Kidney capillary endothelial cell (primary cell): ENCODE results near the gene ACTN1.

ENCODE experiments used
- DNase-seq: peaks from one replicate; pipeline ENCODE4 v3.0.0-alpha.2; 2018; ENCODE audit warnings: low spot score

The ACTN1 gene

DNA sequence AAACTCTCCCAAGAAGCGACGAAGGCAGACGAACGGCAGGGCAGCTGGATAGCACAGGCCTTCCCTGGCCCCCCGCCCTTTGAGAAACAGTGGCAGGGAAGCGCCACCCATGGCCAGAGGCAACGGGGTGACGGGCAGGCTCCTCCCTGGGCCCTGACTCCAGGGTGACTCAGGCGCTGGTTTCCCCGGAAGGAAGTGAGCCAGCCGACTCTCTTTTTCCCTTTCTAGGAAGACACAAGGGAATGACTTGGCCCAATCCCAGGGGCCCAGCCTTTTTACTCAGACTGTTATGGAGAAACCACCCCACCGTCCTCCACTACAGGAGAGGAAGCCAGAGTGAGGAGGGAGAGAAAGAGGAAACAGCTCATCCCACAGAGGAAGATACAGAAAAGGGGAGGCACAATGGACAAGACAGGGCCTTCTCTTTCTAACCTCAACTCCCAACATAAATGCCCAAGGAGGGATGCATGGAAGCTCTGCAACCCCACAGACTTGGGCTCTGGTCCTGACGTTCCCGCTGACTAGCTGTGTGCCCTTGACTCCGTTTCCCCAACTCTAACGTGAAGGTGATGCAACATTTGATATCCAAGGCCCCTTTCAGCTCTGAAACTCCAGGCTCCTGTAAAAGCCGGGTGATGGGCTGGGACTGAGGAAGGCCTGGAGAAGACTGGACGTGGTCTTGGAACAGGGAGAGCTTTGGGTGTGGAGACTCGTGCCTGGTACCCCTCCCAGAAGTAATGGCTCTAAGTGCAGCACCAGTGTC is 27.9 kb downstream of the ACTN1 start:
- DNase-seq: peak; percentile 80

DNA sequence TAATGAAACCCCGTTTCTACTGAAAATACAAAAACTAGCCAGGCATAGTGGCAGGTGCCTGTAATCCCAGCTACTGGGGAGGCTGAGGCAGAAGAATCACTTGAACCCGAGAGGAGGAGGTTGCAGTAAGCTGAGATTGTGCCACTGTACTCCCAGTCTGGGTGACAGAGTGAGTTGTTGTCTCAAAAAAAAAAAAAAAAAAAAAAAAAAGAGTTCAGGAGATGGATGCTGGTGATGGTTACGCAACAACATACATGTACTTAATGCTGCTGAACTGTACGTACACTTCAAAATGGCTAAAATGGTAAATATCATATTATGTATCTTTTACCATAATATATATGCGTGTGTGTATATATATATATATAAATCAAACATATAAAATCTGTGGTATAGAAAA is 29.0 kb downstream of the ACTN1 start:
- no peak for DNase-seq

DNA sequence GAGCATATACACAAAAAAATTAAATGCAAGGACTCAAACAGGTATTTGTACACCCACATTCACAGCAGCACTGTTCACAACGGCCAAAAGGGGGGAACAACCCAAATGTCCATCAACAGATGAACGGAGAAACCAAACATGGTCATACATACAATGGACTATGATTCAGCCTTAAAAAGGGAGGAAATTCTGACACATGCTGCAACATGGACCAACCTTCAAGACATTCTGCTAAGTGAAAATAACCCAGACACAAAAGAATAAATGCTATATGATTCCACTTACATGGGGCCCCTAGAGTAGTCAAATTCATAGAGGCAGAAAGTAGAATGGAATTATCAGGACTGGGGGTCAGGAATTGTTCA is 29.5 kb downstream of the ACTN1 start:
- peak; percentile 61 for DNase-seq

DNA sequence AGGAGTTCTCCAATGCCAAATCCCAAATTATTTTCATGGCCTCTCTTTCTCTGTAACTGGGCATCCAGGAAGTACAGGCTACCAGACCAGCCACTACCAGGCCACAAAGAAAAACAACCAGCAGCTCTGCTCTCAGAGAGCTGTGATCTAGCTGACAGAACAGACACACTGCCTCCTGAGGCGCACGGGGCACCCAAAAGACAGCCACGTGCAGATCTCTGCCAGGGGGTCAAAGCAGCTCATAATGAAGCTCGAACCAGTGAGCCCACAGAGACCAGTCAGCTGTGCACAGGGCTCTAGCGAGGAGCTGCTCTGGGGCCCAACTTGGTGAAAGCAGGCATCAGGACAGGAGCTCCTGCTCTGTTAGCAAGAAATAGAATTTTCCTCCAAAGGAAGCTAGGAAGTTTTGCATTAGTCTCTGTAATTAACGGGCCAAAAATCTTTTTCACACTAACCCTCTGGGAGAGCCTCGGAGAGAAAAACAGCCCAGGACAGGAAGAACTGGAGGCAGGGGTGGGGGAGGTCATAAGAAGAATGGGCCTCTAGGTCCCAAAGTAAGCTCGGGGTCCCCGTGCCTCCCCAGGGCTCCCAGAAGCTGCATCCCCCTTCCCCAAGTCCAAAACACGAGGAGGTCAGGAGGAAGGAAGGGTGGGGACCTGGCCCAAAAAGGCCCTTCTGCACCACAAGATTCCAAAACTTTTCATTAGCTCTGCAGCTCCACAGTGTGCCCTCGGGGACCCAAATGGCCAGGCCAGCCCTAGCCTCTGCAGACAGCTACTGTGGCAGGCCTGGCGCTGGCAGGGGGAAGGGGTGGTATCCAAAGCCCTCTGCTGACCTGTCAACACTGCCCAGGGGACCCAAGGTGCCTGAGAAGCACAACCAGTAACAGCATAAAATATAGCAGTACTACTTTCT is 30.2 kb downstream of the ACTN1 start:
- DNase-seq: no peak

DNA sequence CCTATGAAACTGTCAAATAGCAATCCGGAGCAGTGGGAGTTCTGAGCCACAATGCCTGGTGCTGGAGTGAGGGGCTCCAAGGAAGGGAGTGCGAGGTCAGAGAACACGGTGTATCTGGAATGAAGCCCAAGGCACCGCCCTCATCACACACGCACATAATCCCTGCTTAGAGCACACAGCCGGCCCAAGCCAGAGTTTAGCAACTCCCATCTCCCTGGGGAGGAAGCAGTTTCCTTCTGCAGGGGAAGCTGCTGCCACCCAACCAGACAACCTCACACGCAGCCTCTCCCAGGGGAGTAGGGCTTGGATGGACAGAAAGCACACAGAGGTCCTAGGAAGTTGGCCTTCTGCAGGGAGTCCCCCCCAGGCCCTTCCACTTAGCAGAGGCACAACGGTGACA is 31.3 kb downstream of the ACTN1 start:
- DNase-seq: peak; percentile 58

DNA sequence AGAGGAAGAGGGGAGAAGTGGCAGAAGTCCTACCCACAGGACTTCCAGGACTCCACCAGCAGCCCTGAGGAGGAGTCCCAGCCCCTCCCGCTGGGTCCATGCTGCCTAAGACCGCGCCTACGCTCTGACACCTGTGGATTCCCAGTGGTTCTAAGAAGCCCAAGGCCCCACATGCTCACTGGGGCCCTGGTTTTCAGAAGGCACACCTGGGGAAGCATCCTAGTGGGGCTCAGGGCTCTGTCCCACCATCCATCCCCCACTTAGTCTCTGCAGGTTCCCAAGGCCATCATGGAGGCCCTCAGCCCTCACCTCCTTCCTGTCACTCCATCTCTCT is 32.6 kb downstream of the ACTN1 start:
- no peak for DNase-seq

DNA sequence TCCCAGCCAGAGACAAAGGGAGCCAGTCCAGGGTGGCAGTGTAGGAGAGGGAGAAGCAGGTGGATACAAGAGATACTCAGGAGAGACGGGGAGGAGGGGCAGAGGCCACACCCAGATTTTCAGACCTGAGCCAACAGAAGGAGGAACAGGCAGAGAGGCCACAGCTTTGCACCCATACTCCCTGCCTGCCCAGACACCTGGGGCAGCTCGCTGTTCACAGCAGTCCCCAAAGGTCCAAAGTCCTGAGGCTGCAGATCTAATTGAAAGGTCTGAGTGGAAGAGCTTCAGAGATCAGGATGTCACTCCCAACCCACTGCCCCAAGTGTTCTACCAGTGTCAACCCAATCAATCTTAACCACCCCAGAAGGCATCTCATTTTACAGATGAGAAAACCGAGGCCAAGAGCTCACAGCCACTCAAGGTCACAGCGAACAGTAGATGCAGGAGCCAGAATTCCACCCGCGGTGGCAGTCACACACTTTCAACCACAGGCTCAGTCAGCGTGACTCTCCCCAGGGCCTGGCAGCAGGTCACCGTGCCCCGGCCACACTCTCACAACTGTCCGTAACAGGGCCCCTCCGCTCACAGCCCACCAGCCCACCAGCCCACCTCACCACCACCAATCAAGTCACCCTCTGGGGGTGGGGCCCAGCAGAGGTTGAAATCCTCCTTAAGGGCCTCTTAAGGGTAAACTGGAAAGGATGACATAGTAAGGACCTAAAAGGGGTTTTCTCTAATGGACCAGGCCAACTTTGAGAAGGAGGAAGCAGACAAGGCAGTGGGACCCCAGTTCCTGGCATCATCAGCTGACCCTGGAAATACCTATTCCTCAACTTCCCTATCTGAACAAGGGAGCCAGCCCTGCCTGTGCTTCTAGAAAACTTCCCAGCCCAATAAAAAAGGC is 33.3 kb downstream of the ACTN1 start:
- DNase-seq: no peak

DNA sequence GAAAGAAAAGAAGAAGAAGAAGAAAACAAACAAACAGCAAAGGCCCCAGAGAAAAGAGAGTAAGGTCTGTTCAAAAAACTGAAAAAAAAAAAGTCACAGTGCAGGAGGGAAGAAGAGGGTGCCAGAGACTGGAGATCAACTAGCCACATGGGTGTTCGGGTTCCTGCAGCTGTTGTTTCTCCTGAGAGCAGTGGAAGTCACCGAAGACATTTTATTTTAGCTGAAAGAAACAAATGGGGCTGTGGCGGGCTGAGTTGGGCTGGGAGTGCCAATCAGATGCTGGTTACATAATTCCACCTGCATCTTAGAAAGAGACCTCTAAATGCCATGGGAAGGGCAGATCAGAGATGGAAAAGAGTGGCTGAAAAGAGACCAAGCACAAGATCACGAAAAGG is 33.9 kb downstream of the ACTN1 start:
- DNase-seq: no peak

DNA sequence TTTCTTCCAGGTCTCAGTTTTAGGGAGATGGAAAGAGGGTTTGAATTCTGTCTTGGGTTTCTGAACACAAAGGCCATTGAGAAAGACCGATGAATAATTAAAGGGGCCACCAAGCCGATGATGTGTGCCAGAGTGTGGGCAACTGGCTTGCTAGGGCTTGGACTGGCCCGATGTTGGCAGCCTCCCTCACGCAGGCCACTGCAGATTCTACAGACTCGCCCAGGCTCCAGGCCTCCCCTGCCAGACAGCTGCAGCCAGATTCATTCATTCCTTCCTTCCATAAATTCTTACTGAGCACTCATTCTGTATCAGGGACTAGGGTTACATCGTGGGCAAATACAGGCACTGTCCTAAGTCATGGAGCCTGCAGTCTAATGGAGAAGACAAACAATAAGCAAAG is 34.9 kb downstream of the ACTN1 start:
- no peak for DNase-seq

DNA sequence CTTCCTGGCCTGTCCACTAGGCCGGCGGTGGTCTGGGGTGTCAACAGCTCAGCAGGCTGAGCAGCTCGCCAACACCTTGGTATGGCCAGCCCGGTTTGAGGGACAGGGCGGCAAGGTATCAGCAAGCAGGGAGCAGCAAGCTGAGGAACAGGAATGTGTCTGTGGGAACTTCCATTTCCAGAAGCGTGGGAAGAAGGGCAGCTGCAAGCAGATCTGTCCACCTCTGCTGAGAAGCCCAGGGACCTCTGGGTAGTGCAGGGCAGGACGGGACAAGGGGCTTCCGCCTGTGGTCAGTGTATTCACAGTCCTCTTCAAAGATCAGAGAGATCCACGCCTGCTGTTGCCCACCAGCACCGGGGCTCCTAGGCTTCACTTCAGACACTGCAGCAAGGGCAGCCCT is 36.0 kb downstream of the ACTN1 start:
- DNase-seq: no peak

DNA sequence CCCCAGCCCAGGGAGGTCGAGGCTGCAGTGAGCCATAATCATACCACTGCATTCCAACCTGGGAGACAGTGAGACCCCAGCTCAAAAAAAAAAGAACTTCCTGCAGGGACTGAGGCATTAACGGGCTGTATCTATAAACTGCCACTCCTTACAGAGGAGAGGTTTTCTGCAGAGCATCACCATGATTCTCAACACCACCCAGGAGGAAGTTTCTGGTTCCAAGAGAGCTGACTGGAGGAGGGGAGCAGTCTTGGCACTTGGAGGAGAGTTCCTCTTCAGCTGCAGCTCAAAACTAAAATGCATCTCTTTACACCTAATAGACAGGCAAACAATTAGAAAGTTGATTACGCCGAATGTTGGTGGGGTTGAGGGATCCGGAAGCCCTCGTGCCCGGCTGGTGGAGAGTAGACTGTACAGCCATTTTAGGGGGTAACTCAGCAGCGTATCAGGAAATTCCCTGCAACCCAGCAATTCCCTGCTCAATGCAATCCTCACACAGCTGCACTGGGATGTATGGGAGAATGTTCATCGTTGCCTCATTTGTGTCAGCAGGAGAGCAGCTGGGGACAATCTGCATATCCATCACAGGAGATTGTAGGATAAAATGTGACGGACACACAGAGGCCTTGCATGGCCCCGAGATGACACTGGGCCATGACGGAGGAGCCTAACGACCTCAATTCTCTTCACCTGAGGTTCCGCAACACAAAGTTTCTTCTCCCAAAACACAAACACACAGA is 36.6 kb downstream of the ACTN1 start:
- DNase-seq: no peak

DNA sequence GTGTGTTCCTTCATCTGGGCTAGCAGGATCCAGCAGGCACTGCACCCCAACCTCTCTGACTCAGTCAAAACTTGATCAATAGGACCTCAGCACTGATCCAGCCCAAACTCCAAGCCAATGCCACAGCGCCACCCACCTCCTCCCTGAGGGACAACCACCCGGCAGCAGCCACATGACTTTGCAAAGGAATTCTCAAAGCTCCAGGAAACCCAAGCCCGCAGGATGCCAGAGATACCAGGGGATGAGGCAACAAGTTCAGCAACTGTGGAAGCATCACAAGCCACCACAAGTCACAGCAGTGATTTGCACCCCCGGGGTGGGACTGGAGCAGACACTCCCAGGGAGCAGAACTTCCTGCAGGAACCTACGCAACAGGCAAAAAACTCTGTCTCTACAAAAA is 37.3 kb downstream of the ACTN1 start:
- DNase-seq: no peak

DNA sequence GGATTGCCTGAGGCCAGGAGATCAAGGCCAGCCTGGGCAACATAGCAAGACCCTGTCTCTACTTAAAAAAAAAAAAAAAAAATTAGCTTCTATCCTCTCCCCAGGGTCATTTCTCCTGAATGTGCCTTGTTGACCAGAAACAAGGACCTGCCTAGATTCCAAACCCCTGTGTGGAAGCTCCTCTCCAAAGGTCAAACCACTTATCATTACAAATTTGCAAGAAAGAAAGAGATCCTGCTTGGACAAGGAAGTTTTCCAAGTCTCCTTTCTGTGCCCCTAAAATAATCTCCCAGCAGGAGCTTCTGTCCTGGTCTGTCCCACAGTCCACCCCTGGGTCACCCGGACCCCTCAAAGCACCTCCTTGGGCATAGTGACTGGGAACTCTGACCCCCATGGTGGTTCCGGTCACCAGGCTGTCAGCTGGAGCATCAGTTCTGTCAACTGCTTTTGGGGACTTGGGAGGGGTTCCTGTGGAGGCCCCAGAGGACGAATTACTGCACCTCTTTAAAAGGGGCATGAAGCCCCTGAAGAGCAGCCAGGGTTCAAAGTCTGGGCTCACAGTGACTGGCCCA is 38.4 kb downstream of the ACTN1 start:
- DNase-seq: no peak

DNA sequence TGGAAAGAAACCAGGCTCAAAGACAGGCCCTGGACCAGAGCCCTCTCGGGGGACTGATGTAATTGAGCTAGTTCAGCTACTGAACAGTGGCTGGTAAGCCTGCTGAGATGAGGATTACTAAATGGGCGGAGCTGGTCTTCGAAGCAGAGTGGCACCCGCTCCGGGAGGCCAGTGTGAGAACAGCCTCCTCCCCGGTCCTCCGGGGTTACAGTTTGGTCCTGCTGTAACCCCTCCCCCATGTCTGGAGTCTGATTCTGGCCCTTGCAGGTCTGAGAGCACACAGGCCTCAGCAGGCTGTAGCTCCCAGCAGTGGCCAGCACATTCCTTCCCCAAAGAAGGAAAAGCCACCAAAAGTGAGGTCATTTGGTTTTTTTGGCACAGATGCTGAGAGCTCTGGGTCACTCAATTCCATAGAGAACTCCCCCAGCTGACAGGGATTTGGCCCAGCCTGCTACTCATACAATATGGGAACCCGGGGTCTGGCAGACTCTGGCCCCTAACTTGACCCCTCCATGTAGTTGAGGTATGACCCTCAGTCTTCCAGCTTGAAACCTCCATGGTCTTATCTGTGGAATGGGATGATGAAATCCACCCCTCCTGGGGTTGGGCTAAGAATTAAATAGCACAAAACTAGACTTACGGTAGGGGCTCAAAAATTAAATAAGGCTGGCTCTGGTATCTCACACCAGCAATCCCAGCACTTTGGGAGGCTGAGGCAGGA is 39.0 kb downstream of the ACTN1 start:
- no peak for DNase-seq

DNA sequence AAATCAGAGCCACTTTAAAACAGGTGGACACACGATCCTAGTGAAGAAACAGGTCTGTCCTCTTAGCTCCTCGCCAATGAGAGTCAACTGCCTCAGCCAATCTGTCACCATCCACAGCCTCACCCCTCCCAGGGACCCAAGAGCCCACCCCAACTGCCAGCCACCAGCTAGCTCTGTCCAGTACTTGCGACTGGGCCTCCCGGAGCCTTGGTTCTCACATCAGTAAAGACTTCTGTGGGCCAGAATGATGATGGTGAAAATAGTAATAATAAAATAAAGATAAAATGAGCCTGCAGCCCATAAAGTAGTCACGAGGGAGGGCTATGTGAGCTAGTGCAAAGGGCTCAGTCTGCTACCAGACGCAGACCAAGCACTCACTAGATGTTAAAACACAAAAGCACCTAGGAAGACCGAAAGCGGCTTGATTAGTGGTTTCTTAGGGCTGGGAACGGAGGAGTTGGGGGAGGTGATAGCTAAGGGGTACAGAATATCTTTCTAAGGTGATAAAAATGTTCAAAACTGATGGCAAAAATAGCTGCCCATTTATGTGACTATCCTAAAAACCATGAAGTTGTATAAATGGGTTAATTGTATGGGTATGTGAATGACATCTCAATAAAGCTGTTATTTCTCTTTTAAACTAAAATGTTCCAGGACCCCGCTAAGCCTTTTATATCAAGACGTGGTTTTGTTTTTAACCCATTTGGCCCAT is 39.8 kb downstream of the ACTN1 start:
- no peak for DNase-seq

DNA sequence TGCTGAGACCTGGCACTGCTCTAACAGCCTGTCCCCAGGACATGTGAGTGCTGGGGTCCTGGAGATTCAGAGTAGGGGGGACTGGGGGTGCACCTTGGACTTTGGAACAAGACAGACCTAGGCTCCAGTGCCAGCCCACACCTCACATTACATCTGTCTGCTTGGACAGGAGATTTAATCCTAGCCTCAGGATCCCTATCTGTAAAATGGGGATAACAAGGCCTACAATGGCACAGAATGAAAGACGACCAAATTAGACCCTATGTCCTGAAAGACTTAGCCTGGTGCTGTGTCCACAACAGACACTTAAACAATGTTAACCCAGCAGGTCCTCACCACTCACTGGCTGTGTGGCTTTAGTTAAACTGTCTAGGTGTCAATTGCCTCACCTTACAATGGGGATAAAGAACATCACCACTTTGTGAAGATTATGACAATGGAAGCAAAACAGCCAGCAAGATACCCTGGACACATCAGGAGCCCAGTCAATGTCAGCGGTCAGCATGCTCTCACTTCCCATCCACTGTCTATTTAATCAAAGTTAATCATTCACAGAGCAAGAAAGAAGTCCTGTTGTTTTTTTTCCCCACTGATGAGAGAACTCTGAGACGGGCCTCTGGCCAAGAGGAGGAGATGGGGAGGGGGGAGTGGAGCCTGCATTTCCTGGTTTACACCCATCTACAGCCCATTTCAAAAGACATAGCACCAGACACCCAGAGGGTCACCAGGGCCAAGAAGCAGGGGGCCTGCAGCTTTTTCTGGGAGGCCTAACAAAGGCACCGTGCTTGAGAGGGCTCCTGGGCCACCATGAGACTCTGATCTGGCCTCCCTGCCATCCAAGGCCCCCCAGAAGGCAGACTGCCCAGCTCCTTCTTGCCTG is 40.6 kb downstream of the ACTN1 start:
- DNase-seq: no peak

DNA sequence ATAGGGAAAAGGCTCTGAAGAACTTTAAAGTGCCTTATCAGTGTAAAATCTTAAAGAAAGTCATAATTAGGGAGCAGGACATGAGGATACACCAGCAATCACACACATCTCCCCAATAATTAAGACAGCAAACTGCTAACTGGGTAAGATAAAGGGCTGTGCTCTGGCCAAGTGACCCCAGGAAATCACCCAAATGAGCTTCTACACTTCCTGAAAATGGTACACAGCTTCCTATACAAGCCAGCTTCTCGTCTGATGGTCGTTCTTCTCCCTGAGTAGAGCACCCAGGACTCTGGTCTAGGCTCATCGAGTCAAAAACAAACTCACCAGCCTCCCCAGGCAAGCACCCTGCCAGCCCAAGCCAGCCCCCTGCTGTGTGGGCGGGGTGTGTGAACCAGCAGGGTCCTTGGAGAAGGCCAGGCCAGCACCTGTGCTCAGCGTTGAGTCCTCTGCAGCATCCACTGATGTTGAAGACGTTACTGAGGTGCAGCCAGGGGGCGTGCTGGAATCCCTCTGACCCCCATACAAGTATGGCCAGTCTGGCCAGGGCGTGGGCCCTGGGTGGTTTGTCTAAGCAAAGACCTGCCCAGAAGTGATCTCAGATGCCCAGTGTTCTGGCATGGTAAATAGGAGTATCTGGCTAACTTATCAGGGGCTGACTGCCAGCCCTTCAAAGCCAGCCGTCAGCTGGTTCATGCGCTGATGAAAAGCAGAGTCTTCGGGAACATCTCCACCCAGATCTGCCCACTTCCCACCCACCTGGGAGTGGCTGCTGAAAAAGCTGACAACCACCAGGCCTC is 41.4 kb downstream of the ACTN1 start:
- DNase-seq: no peak

DNA sequence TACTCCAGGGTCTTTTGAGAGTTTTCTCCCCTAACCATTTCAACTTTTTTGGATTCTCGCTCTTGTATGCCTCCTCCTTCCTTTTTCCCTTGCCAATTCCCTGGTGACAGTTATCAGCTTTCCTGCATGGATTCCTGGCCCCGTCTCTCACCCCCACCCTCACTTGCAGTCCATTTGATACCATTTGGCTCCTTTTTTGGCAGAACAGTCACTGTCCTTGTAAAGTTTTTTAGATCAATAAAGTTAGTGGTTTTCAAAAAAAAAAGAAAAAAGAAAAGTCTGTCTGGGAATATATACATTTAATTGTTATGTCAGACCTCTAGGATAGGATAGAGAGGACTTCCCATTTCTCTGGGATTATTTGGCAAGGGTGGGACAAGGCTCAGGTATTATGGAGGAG is 42.1 kb downstream of the ACTN1 start:
- no peak for DNase-seq
